K562 (cell line): ENCODE measurements around the gene DNAJC8. TPM values are rescaled to one million over a fixed set of nuclear protein-coding genes. Genes with fewer than 3 reads are reported as not detected.

ENCODE experiments used
- CBFA2T3 ChIP-seq: fragments of 450-650 bp; IDR thresholded peaks from 2 replicates; pipeline ENCODE4 v1.6.1; 2017
- ETV5 ChIP-seq: sonication (generic); formaldehyde crosslinking; IDR thresholded peaks from 2 replicates; pipeline ENCODE4 v1.4.0; 2020; ENCODE audit warnings: low read depth, mild to moderate bottlenecking, missing genetic modification reagents
- GATAD2A ChIP-seq: fragments of 450-650 bp; IDR thresholded peaks from 2 replicates; pipeline ENCODE4 v1.6.1; 2017
- HOXB6 ChIP-seq: fragments of 250-450 bp; sonication (Bioruptor Pico); IDR thresholded peaks from 2 replicates; pipeline ENCODE4 v1.5.1; 2022; ENCODE audit warnings: mild to moderate bottlenecking, borderline replicate concordance
- MTA2 ChIP-seq: fragments of 450-650 bp; IDR thresholded peaks from 2 replicates; pipeline ENCODE4 v1.6.1; 2016; ENCODE audit warnings: low read depth
- NELFE ChIP-seq: IDR thresholded peaks from 2 replicates; pipeline ENCODE4 v1.6.1; 2011; ENCODE audit warnings: mild to moderate bottlenecking; ENCODE audit not compliant: insufficient read depth, insufficient read length
- PYGO2 ChIP-seq: fragments of 450-650 bp; IDR thresholded peaks from 2 replicates; pipeline ENCODE4 v1.6.1; 2016; ENCODE audit warnings: mild to moderate bottlenecking, missing genetic modification characterization, moderate library complexity, missing compliant biosample characterization
- RCOR1 ChIP-seq, 2 experiments: IDR thresholded peaks; 2 replicates each; pipeline ENCODE4 v1.6.1; 2012; ENCODE audit warnings: low read depth in 2 of 2, low read length in 2 of 2, borderline replicate concordance in 1 of 2, improper control_type of control experiment in 1 of 2
- TAF7 ChIP-seq: fragments of 450-650 bp; IDR thresholded peaks from 2 replicates; pipeline ENCODE4 v1.6.1; 2016; ENCODE audit warnings: missing genetic modification characterization, missing compliant biosample characterization
- TCFL5 ChIP-seq: fragments of 250-450 bp; sonication (Bioruptor Pico); conservative IDR thresholded peaks from 2 replicates; pipeline ENCODE4 v1.6.1; 2021; ENCODE audit warnings: mild to moderate bottlenecking, moderate library complexity, matching md5 sums
- ZNF140 ChIP-seq: fragments of 250-450 bp; sonication (Bioruptor Pico); IDR thresholded peaks from 2 replicates; pipeline ENCODE4 v1.8.0; 2021; ENCODE audit warnings: moderate library complexity, mild to moderate bottlenecking, inconsistent platforms
- ZNF197 ChIP-seq: fragments of 200-800 bp; sonication (Bioruptor generic); IDR thresholded peaks from 2 replicates; pipeline ENCODE4 v1.6.1; 2016; ENCODE audit warnings: low read depth, missing genetic modification characterization, missing compliant biosample characterization
- polyA plus RNA-seq, 8 experiments: library from polyadenylated mRNA; depleted of rRNA in 4 of 8; stranded (reverse) in 5 of 8; unstranded in 3 of 8; fragments of >200 nt; fragmentation: Nextera tagmentation in 2 of 8; fragmentation: Illumina TruSeq in 1 of 8; extraction: Ambion mirVana in 2 of 8; extraction: Trizol in 1 of 8; gene quantifications; 2 replicates each; pipeline versions ENCODE4 v1.2.1 to v1.2.3, GENCODE V29; 2011 to 2014; ENCODE audit warnings: inconsistent platforms in 1 of 8, missing spikeins in 1 of 8
- total RNA-seq, 7 experiments: library from RNA; depleted of rRNA in 6 of 7; stranded (reverse); fragments of >200 nt in 6 of 7; fragmentation: Illumina TruSeq in 2 of 7; extraction: Trizol in 2 of 7; gene quantifications; 2 replicates each; pipeline versions ENCODE4 v1.2.1 to v1.2.3, GENCODE V29; 2011 to 2021; ENCODE audit warnings: low replicate concordance in 1 of 7
- TF ChIP-seq, protein P1 (sequence below): fragments of 200-800 bp; sonication (Bioruptor generic); IDR thresholded peaks from 2 replicates; pipeline ENCODE4 v1.6.1; 2016; ENCODE audit warnings: missing genetic modification characterization, missing compliant biosample characterization
- TF ChIP-seq, protein P2 (sequence below): sonication (generic); IDR thresholded peaks from 2 replicates; pipeline ENCODE4 v1.6.1; 2016
- TF ChIP-seq, protein P3 (sequence below), 2 experiments: fragments of 250-450 bp in 1 of 2; fragments of 450-650 bp in 1 of 2; sonication (Bioruptor Pico) in 1 of 2; IDR thresholded peaks; 2 replicates each; pipeline versions ENCODE4 v1.6.1 to v1.8.0; 2016 to 2021; ENCODE audit warnings: mild to moderate bottlenecking in 2 of 2, moderate library complexity in 2 of 2, missing compliant biosample characterization in 1 of 2, missing genetic modification characterization in 1 of 2
- TF ChIP-seq, protein P4 (sequence below): sonication (generic); formaldehyde crosslinking; IDR thresholded peaks from 2 replicates; pipeline ENCODE4 v1.8.0; 2022; ENCODE audit warnings: missing genetic modification reagents, mild to moderate bottlenecking, borderline replicate concordance
- TF ChIP-seq, protein P5 (sequence below), 3 experiments: fragments of 200-800 bp in 1 of 3; fragments of 250-450 bp in 1 of 3; fragments of 450-650 bp in 1 of 3; sonication (Bioruptor Pico) in 1 of 3; sonication (Bioruptor generic) in 1 of 3; formaldehyde crosslinking in 1 of 3; IDR thresholded peaks; 2 replicates each; pipeline versions ENCODE4 v1.6.1 to v1.8.0; 2016 to 2022; ENCODE audit warnings: mild to moderate bottlenecking in 2 of 3, missing genetic modification characterization in 2 of 3, missing compliant biosample characterization in 1 of 3, moderate library complexity in 1 of 3

The DNAJC8 gene
- total and polyA plus RNA-seq, 9 of the 15 experiments (the other 6 are each of a cell fraction or from before 2014, with no cell fraction given): 143 to 508 (median 209) TPM

DNA sequence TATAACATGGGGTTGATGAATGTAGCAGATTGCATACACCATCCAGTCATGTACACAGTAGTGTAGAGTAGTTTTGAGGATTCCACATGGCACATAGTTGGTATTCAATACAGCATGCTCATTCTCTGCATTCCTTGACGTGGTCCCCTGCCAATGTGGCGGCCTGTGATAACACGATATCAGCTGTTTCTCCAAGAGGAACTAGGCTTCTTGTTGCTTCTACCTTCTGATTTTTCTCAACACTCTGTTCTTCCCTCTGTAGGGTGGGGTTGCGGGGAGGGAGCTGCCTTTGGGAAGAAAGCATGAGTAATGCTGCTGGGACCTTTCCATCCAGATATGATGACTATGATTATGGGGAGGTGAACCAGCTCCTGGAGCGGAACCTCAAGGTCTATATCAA, 45.9 kb upstream of the DNAJC8 start (continued):
- TF ChIP-seq, protein P1, sequence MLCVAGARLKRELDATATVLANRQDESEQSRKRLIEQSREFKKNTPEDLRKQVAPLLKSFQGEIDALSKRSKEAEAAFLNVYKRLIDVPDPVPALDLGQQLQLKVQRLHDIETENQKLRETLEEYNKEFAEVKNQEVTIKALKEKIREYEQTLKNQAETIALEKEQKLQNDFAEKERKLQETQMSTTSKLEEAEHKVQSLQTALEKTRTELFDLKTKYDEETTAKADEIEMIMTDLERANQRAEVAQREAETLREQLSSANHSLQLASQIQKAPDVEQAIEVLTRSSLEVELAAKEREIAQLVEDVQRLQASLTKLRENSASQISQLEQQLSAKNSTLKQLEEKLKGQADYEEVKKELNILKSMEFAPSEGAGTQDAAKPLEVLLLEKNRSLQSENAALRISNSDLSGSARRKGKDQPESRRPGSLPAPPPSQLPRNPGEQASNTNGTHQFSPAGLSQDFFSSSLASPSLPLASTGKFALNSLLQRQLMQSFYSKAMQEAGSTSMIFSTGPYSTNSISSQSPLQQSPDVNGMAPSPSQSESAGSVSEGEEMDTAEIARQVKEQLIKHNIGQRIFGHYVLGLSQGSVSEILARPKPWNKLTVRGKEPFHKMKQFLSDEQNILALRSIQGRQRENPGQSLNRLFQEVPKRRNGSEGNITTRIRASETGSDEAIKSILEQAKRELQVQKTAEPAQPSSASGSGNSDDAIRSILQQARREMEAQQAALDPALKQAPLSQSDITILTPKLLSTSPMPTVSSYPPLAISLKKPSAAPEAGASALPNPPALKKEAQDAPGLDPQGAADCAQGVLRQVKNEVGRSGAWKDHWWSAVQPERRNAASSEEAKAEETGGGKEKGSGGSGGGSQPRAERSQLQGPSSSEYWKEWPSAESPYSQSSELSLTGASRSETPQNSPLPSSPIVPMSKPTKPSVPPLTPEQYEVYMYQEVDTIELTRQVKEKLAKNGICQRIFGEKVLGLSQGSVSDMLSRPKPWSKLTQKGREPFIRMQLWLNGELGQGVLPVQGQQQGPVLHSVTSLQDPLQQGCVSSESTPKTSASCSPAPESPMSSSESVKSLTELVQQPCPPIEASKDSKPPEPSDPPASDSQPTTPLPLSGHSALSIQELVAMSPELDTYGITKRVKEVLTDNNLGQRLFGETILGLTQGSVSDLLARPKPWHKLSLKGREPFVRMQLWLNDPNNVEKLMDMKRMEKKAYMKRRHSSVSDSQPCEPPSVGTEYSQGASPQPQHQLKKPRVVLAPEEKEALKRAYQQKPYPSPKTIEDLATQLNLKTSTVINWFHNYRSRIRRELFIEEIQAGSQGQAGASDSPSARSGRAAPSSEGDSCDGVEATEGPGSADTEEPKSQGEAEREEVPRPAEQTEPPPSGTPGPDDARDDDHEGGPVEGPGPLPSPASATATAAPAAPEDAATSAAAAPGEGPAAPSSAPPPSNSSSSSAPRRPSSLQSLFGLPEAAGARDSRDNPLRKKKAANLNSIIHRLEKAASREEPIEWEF: no peak
- TF ChIP-seq, protein P2, sequence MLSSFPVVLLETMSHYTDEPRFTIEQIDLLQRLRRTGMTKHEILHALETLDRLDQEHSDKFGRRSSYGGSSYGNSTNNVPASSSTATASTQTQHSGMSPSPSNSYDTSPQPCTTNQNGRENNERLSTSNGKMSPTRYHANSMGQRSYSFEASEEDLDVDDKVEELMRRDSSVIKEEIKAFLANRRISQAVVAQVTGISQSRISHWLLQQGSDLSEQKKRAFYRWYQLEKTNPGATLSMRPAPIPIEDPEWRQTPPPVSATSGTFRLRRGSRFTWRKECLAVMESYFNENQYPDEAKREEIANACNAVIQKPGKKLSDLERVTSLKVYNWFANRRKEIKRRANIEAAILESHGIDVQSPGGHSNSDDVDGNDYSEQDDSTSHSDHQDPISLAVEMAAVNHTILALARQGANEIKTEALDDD: no peak
- TF ChIP-seq TCFL5 (CRISPR knock-in tag) (no peak), ETV5 (CRISPR knock-in tag) (no peak), TAF7 (no peak), MTA2 (peak; percentile 74), NELFE (no peak), HOXB6 (CRISPR knock-in tag) (no peak), GATAD2A (no peak), PYGO2 (tag) (no peak), ZNF140 (CRISPR knock-in tag) (no peak), ZNF197 (CRISPR knock-in tag) (no peak), CBFA2T3 (peak; percentile 82), RCOR1 (IDR thresholded peaks at IDR 0.05; ENCODE audit: borderline replicate concordance in 1 of 2, low read depth in 2 of 2, low read length in 2 of 2) (peak; percentile 24 to 45; a peak in 1 of 4 replicates)
- TF ChIP-seq, protein P3, sequence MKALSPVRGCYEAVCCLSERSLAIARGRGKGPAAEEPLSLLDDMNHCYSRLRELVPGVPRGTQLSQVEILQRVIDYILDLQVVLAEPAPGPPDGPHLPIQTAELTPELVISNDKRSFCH (CRISPR knock-in tag; IDR thresholded peaks at IDR 0.05): no peak
- TF ChIP-seq, protein P3 (tag; IDR thresholded peaks at IDR 0.05): no peak
- TF ChIP-seq, protein P4, sequence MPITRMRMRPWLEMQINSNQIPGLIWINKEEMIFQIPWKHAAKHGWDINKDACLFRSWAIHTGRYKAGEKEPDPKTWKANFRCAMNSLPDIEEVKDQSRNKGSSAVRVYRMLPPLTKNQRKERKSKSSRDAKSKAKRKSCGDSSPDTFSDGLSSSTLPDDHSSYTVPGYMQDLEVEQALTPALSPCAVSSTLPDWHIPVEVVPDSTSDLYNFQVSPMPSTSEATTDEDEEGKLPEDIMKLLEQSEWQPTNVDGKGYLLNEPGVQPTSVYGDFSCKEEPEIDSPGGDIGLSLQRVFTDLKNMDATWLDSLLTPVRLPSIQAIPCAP (CRISPR knock-in tag): no peak
- TF ChIP-seq, protein P5, sequence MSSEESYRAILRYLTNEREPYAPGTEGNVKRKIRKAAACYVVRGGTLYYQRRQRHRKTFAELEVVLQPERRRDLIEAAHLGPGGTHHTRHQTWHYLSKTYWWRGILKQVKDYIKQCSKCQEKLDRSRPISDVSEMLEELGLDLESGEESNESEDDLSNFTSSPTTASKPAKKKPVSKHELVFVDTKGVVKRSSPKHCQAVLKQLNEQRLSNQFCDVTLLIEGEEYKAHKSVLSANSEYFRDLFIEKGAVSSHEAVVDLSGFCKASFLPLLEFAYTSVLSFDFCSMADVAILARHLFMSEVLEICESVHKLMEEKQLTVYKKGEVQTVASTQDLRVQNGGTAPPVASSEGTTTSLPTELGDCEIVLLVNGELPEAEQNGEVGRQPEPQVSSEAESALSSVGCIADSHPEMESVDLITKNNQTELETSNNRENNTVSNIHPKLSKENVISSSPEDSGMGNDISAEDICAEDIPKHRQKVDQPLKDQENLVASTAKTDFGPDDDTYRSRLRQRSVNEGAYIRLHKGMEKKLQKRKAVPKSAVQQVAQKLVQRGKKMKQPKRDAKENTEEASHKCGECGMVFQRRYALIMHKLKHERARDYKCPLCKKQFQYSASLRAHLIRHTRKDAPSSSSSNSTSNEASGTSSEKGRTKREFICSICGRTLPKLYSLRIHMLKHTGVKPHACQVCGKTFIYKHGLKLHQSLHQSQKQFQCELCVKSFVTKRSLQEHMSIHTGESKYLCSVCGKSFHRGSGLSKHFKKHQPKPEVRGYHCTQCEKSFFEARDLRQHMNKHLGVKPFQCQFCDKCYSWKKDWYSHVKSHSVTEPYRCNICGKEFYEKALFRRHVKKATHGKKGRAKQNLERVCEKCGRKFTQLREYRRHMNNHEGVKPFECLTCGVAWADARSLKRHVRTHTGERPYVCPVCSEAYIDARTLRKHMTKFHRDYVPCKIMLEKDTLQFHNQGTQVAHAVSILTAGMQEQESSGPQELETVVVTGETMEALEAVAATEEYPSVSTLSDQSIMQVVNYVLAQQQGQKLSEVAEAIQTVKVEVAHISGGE (CRISPR knock-in tag; IDR thresholded peaks at IDR 0.05): peak in 1 of 3 experiments; percentile 28; a peak in 1 of 6 replicates
